HG03066 (cell line): Measurements from ENCODE around the gene PRRT4.

Experiments
- ATAC-seq: cut with Tn5 transposase; IDR thresholded peaks from one replicate; pipeline ENCODE4 v1.9.1; 2021; ENCODE audit warnings: low read depth; ENCODE audit not compliant: unreplicated experiment

PRRT4 gene

DNA sequence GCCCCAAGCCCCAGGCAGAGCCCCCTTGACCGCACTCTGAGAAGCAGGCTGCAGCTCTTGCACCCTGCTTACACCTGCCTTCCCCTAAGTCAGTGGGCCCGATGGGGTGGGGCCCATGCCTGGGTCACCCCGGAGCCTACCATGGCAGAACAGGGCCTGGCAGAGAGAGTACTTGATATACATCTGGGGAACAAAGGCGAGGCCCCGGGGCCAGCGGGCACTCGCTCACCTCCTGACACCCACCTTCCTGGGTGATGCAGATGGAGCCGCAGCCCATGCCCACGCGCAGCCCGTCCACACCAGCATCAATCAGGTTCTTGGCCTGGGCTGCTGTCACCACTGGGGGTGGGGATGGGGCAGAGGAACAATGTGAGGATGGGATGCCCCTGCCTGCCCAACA, 34.9 kb upstream of the PRRT4 start:
- ATAC-seq, result no peak

DNA sequence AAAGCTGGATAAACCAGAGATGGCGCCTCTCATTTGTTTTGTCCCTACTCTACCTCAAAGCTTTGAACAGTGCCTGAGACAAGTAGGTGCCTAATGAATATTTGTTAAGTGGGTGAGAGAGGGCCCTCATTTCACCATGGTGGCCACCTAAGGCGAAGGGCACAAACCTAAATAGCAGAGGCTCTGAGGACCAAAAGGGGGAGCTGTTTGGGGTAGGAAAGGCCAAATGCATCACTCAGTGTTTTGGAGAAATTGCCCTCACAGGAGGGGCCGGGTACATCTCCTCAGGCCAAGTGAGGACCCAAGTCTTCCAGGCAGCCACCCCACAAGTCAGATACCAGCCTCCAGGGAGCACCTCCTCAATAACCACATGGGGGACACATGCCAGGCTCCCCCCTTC, 34.3 kb upstream of the PRRT4 start:
- ATAC-seq, result no peak

DNA sequence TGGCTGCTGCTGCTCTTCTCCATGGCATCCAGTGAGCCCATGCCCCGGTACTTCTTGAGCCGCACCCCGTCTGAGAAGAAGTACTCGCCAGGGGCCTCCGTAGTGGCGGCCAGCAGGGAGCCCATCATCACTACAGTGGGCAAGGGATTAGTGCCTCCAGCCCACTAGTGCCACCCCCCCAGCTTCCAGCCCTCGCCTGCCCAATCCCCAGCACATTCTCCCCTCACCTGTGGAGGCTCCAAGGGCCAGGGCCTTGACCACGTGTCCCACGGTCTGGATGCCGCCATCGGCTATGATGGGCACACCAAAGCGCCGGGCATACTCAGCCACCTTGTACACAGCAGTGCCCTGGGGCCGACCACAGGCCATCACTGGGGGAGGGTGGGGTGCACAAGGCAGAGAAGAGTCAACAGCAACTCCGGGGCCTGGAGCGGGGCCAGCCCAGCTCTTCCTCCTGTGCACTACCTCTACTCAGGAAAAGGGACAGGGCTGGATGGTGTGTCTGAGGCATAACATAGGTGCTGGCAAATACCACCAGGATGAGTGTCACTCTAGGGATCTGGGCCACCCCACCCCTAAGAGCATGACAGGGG, 33.5 kb upstream of the PRRT4 start:
- ATAC-seq, result no peak

DNA sequence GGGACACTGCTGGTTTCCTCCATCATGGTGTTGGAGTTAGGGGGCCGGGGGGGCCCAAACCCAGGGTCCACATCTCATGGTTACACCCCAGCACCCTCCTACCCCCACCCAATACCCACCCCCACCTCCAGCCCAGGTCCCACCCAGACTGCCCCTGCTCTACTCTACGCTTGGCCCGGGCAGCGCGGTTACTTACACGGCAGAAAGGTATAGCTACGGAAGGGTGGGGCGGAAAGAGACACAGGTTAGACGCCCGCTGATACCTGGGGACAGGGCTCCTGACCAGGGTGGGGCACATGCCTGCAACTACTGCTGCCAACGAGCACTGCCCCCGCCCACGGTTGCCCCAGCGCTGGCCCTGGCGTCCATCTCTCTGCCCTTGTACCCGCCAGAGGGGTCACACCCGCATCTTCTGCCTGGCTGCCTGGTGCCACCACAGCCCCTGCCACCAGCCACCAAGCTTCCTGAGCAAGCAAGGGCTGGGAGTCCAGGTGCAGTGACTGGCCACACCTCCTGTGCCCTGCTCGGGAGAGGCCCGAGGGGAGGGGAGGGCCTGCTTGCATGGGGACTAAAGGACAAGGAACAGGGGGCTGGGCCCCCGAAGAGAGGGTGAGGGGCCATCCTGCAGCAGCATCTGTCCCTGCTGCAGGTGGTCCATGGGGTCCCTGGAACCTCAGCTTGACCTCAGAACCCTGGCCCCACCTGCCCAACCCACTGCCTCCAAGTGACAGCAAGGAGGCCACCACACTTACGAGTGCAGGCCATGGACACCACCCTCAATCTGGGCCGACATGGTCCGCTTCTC, 32.2 kb upstream of the PRRT4 start:
- no peak for ATAC-seq

DNA sequence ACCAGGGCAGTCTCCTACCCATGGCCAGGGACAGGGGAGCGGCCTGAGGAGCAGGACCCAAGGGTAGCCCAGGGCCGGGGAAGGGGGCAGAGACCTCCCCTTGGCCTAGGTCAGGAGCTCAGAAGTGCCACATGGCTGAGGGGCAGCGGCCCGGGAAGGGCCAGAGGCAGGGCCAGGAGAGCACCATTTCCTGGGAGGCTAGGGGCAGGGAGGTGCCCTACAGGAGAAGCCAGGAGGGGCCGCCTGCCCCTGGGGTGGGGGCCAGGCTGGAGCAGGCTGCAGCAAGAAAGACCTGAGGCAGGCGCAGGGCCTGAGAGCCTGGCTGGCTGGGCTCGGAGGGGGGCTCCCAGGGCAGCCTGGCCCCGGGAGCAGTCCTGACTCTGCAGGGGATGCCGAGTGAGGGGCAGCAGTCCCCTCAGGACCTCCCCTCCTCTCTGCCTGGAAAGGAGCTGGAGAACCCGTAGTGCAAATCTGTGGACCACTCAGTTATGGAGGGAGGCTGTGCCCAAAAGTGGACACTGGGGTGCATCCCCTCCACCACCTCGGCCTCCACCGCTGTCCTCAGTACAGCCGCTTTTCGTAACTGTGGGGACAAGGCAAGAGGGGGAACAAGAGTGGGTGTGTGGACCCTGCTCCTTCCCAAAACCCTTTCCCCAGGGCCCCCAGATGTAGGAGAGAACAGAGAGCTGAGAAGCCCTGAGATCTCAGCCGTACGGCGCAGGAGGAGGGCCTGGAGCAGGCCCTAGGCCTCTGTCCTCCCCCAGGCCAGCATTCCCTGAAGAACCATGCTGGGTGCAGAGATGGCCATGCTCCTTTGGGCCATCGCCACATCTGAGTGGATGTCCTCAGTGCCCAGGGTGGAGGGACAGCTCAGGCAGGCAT, 31.2 kb upstream of the PRRT4 start:
- no peak for ATAC-seq

DNA sequence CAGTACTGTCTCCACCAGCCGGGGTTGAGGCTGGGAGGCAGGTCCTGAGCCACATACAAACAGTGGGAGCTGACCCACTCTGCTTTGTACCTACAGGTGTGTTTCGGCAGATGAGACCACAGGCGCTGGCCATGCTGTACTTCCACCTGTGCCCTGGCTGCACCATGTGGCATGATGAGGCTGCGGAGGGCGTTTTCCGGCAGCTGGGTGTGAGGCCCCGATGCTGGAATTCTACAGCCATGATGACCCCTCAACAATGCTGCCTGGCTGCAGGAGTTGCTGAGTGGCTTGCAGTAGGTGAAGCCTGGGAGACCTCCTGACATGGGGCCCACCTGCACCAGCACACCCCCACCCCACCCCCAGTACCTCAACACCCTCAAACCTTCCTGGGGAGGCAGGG, 30.3 kb upstream of the PRRT4 start:
- ATAC-seq, result no peak

DNA sequence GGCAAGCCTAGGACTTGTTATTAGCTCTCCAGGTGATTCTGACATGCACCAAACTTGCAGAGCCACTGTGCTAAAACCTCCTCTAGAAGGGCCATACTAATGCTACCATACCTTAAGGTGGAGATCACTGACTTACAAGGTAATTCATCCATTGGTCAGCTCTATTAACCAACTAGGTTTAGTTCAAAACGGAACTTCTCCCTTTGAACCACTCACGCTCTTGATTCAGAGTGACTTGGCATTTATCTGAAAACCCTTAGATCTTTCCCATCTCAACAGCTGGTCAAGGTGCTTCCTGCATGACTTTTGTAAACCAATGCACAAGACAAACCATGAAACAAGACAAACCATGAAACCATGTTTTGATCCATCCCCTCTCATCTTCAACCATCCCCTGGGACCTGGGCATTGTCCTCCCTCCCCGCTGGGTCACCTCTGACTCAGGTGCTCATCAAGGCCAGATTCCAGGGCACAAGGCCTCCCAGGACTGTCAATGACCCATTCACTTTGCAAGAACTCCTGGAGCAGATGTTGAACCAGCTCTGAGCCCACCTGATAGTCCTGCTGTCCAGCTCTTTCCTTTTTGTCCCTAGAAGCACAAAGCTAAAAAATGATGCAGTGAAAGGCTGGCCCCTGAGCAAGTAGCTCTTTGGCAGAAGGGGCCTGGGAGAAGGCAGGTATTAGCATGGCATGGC, 29.5 kb upstream of the PRRT4 start:
- ATAC-seq, result no peak

DNA sequence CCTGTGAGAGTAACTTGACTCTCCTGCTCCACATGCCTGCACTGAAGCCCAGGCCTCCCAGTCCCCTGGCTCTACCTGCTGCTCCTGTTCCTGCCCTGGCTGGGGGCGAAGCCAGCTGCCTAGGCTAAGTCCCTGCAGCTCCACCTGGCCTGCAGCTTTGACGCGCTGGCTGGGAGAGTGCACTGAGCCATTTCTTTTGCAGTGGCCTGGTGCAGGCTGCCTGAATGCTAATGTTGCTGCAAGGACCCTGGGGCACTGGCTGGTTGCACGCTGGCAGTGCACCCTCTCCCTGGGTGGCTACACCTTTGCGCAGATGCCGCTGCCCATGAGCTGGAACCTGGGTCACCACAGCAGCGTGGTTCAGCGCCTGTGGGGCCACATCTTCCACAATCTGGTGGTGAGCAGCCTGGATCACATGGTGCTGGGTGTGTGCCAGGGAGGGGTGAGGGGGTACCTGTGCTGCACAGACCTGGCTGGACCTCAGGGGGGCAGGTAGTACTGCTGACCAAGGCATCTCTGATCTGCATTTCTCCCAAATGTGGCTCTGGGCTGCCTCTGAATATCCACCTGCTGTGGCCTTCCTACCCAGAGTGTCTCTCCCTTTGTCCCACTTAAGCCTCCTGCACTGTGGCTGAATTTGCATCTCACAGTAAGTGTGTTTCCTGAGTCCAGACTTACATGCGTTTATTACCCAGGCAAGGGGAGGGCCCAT, 28.3 kb upstream of the PRRT4 start:
- ATAC-seq, result no peak

DNA sequence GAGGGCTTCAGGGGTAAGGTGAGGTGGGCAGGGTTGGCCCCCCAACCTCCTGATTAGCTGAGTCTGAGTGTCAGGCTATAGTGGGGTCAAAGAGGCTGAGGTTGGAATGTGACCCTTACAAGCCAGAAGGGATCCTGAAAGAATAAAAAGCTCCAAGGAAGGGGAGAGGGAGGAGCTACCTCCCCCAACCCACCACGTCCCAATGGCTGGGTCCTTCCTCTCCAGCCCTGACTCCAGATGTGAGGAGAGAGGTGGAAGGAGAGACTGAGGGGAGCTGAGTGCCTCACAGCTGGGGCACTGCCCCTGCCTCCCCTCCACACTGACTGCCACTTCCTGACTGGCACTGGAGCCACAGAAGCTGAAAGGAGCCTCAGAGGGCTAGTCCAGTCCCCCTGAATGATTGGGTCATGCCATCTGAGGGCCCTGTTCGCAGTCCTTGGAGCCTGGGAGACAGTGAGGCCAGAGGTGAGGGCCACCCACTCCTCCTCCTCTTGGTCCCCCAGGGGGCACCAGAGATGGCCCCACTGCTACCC, 27.7 kb upstream of the PRRT4 start:
- ATAC-seq, result no peak

DNA sequence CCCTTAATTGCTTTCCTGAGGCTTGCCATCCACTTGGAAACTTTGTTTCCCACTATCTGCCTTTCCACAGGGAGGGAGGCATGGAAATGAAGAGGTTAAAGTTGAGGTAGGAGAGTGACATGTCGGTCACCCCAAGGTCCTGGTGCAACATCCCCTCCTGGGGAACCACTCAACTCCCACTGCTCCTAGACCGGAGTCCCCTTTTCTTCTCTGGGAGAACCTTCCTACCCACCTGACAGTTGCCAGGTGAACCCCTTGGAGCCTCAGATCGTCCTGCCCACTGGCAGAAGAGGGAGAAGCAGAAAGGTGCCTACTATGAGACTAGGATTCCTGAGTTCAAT, 26.6 kb upstream of the PRRT4 start:
- ATAC-seq, result peak; percentile 20

DNA sequence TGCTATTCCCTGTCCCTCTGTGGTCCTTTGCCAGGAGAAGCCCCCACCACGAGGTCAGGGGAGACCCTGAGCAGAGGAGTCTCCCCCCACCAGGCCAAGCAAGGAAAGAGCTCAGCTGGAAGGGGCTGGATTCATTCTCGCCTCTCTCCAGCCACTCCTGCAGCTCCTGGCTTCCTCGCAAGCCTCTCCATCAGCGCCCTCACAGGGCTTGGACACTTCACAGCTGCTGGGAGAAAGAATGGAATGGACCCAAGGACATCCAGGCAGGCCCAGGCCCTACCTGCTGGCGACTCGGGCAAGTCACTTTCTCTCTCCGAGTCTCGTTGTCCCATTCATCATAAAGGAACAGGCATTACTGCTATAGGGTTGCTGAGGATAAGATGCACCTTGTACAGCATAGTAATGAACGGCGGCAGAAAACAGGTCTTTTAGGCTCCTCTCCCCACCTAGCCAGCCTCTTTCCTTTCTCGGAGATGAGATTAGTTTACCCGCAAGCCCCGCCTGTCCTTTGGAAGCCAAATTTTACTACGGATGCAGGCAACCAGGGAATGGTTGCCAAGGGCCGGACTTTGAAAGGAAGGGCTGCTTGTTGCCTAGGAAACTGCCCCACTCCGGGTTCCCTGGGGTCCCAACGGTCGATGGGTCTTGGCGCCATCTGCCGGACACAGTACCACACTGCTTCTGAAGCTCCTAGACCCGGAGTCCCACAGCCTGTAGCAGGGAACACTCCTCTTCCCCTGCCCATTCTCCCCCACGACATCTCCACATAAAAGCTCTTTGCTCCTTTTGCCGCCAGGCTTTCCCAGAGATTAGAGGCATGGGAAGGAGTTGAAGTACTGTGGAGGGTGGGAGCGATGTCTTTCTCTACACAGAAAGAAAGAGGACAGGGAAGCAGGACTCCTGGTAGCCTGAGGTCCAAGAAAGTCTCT, 26.0 kb upstream of the PRRT4 start:
- peak; percentile 75 for ATAC-seq

DNA sequence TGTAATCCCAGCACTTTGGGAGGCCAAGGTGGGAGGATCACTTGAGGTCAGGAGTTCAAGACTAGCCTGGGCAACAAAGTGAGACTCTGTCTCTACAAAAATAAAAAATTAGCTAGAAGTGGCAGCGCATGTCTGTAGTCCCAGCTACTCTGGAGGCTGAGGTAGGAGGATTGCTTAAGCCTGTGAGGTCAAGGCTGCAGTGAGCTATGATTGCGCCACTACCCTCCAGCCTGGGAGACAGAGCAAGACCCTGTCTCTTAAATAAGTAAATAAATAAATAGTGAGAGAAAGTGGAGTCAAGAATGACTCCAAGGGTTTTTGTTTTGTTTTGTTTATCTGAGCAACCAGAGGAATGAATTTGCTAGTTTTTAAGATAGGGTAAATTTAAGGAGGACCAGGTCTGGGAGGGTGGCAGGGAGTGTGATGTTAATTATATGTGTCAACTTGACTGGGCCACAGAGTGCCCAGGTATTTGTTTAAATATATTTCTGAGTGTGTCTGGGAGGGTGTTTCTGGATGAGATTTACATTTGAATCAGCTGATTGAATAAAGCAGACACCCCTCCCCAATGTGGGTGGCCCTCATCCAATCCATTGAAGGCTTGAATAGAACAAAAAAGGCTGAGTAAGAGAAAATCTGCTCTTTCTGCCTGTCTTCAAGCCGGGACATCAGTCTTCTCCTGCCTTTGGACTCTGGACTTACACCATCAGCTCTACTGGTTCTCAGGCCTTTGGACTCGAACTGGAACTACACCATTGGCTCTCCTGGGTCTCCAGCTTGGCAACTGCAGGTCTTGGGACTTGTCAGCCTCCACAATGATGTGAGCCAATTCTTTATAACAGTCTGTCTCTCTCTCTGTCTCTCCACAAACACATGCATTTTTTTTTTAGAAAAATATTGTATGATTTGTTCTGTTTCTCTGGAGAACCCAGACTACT, 24.8 kb upstream of the PRRT4 start:
- no peak for ATAC-seq

DNA sequence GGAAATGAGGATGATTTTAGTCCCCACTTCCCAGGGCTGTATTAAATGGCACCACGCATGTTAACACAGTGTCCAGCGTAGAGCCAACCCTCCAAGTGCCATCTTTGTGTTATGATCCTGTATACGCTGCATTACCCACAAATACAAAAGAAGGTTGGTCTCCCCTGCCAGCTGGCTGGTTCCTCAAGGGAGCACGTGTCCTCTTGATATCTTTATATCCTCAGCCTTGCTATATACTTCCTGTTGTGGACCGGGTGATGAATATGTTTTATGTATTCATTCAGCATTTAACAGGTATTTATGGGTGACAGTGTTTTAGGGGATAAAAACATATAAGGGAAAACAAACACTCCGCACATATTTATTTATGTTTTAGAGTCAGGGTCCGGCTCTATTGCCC, 23.2 kb upstream of the PRRT4 start:
- no peak for ATAC-seq

DNA sequence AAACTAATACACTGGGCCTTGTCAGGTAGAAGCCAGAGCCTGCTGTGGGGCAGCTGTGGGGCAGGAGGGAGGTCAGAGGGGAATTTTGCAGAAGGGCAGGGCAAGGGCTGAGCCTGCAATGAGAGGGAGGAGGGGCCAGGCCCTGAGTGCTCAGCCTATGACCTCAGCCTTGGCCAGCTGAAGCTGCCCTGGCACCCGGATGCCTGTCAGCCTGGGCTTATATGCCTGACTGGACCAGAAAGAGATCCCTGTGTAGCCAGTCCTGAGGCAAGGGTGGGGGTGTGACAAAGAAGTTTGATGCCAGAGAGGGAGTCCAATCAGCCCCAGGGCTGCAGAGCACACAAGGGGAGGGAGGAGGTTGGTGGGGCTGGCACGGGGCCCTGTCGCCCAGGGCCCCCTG, 22.3 kb upstream of the PRRT4 start:
- no peak for ATAC-seq

DNA sequence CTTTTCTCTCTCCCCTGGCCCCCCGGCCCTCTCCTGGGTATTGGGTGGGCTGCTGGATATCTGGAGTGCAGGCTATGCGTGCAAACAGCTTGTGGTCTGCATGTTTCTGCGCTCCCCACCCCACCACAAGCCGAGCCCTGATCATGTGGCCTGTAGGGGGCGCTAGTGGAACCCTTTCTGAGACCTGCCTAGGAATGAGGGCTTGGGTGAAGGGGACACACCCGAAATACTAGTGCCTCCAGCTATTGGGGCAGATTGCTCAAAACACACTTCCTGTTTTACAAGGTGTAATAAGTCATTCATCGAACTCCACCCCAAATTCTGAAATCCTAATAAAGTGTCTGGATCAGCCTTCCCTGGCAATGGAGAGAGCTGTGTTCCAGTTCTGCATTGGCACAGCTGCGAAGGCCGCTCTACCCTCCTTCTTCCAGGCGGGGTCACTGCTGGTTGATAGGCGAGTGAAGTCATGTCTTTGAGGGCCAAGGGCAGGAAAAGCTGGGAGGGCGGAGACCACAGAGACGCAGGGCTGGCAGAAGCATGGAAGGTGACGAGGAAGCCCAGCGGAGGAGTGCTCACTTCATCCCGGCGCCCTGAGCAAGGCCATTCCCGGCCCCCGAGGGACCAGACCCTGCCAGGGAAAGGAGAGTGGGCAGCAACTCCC, 19.8 kb upstream of the PRRT4 start:
- ATAC-seq, result no peak

DNA sequence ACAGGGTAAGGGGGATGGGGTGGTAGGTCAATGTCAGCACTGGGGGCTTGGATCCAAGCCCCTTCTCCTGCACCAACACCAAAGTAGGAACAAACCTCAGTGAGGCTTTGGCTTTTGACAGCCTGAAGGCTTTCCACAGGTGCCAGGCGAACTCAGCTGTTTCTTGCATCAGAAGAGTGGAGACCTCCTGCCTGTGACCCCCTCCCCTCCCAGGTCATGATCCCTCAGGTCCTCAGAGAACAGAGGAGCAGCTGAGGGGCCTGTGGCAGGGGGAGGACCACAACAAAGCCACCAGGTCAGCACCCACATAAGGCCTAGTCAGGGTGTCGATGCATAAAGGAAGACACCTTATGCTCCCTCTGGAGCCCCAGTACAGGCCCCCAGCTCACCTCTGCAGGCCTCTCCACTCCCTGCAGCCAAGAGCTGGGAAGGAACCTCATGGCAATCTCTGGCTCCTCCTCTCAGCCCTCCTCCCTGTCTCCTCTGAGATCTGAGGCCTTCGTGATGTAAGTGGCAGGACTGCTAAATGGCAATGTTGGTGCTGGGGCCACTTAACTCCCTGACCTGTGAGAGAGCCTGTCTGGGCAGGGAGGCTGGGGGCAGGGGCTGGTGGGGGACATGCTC, 19.1 kb upstream of the PRRT4 start:
- ATAC-seq, result no peak

DNA sequence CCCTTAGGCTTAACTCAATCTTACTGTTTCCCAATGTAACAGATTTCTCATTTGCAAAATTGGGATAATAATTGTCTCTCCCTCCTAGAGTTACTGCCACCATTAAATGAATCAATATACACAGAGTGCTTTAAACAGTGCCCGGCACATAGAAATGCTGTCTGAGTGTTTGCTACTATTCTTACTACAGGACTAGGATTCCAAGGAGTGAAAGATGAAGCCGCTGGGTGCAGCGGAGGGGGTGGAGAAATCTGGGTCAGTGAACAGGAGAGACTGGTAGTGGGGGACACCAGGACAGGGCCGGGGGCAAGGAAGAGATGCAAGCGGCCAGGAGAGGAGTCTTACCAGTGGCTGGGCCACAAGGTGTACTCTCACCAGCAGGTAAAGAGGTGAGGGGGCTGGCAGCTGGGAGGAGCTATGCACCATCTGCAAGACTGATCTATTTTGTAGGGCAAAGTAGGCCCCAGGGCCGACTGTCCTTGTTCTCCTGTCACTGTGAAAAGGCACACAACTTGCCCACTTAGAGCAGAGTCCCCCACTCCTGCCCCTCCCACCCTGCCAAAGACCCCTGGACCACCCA, 18.5 kb upstream of the PRRT4 start:
- no peak for ATAC-seq
